ENCODE data around the gene CGAS. TPM values are rescaled to one million over a fixed set of nuclear protein-coding genes. Genes with fewer than 3 reads are reported as not detected.

The CGAS gene
- total and polyA plus RNA-seq, 9 of the 15 experiments (the other 6 are each of a cell fraction or from before 2014, with no cell fraction given): 0.01 to 0.32 (median 0.06) TPM; not detected in 2

DNA sequence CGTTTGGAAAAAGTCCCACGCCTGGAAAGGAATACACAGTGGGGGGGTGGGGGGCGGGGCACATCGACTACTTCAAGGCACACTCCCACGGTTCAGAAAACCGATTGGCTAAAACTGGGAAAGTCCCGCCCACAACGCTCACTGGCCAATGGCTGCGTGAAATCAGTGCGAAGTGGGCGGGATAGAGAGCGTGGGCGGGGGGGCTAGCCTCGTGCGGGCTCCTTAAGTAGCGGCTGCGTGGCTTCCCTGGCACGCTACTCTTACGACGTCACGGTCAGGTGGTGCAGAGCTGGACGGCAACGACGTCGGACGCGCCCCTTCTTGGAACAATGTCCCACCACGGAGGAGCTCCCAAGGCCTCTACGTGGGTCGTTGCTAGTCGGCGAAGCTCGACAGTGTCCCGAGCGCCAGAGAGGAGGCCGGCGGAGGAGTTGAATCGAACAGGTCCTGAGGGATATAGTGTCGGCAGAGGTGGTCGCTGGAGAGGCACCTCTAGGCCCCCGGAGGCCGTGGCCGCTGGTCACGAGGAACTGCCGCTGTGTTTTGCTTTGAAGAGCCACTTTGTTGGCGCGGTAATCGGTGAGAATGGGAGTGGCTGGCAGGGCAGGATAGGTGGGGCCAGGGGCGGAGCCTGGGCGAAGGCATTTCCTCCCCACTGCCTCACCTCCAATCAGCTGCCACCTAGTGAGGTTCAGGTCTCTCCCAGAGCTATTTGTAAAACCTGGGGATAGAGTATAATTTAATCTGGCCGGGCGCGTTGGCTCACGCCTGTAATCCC, 57.3 kb downstream of the CGAS start, which contains the start of gene DDX43:
Gene DDX43 (plus strand): TSS at position 252 of the 778 bp plus-strand sequence. CDS start 78 bp downstream, at position 330.
- intact Hi-C loops (cut with micrococcal nuclease): no loop called here
- Histone ChIP-seq H3K36me3 (ENCODE audit: control insufficient read depth, insufficient read depth, low read length) (no peaks in the 10 kb centered on the region), H3K9ac (ENCODE audit: insufficient read depth in 1 of 2, low read depth in 2 of 2, low read length in 2 of 2) (no peak within 1 kb of the TSS), H3K4me1 (replicated peaks in 1 of 2; ENCODE audit: control insufficient read depth in 2 of 2, insufficient read depth in 2 of 2, low read length in 2 of 2) (peaks cover 4 to 7% of the 10 kb centered on the region in 2 experiments), H3K9me1 (ENCODE audit: control insufficient read depth, insufficient read depth, low read length) (no peaks in the 10 kb centered on the region), H4K20me1 (replicated peaks; ENCODE audit: control insufficient read depth, insufficient read depth, low read length) (no peaks in the 10 kb centered on the region), H3K27ac (ENCODE audit: extremely low read depth, low read depth, low read length) (no peak within 1 kb of the TSS), H3K27me3 (ENCODE audit: control insufficient read depth in 2 of 2, insufficient read depth in 2 of 2, low read length in 2 of 2) (no peaks in the 10 kb centered on the region), H3K4me3 (no peak within 1 kb of the TSS), H2AFZ (ENCODE audit: low read depth, low read length) (no peak within 1 kb of the TSS), H3K9me3 (replicated peaks; ENCODE audit: control insufficient read depth, insufficient read depth, low read depth, low read length) (no peaks in the 10 kb centered on the region; the same call in 1 of the 2 replicates), H3K4me2 (ENCODE audit: insufficient read depth, low read length) (no peak within 1 kb of the TSS), H3K79me2 (ENCODE audit: control insufficient read depth, insufficient read depth, low read length) (no peaks in the 10 kb centered on the region)
- ChIA-PET CTCF (ENCODE audit: low intra/inter-chr PET ratio) (no interaction called here), POLR2A (interaction anchor here (0.6 kb wide), 1 partner anchor 47 kb away, joined by 3 read pairs; no protein-coding TSS in a partner anchor)
- FAIRE-seq (no peak), ATAC-seq (no peak), DNase-seq (ENCODE audit: extremely low read depth in 1 of 4, low spot score in 3 of 4) (no peak)
- no TSS peak for BruUV-seq (replicated peaks)
- TF ChIP-seq IRF9 (tag; IDR thresholded peaks at IDR 0.05) (no peak), CBX1 (IDR thresholded peaks at IDR 0.05; ENCODE audit: low read depth) (peak; percentile 36; the same call in 1 of the 2 replicates), ETV5 (CRISPR knock-in tag; IDR thresholded peaks at IDR 0.05; ENCODE audit: low read depth) (no peak)
- TF ChIP-seq, protein P1, sequence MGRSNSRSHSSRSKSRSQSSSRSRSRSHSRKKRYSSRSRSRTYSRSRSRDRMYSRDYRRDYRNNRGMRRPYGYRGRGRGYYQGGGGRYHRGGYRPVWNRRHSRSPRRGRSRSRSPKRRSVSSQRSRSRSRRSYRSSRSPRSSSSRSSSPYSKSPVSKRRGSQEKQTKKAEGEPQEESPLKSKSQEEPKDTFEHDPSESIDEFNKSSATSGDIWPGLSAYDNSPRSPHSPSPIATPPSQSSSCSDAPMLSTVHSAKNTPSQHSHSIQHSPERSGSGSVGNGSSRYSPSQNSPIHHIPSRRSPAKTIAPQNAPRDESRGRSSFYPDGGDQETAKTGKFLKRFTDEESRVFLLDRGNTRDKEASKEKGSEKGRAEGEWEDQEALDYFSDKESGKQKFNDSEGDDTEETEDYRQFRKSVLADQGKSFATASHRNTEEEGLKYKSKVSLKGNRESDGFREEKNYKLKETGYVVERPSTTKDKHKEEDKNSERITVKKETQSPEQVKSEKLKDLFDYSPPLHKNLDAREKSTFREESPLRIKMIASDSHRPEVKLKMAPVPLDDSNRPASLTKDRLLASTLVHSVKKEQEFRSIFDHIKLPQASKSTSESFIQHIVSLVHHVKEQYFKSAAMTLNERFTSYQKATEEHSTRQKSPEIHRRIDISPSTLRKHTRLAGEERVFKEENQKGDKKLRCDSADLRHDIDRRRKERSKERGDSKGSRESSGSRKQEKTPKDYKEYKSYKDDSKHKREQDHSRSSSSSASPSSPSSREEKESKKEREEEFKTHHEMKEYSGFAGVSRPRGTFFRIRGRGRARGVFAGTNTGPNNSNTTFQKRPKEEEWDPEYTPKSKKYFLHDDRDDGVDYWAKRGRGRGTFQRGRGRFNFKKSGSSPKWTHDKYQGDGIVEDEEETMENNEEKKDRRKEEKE (IDR thresholded peaks at IDR 0.05; ENCODE audit: borderline replicate concordance in 1 of 2, control insufficient read depth in 1 of 2, low read depth in 2 of 2, low read length in 1 of 2): no peak
- TF ChIP-seq, protein P2, sequence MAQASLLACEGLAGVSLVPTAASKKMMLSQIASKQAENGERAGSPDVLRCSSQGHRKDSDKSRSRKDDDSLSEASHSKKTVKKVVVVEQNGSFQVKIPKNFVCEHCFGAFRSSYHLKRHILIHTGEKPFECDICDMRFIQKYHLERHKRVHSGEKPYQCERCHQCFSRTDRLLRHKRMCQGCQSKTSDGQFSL (CRISPR knock-in tag; IDR thresholded peaks at IDR 0.05): peak; percentile 51; the same call in 1 of the 2 replicates
- TF ChIP-seq, protein P2 (tag; IDR thresholded peaks at IDR 0.05): no peak
- in situ Hi-C loops (cut with MboI): no loop called here
- 88% methylated on average over 24 of the region's 54 CpGs for WGBS (ENCODE audit: insufficient coverage, low coverage, missing lambda C conversion rate)

Data from K562 (cell line).